Suppressor macrophage (primary cell): ENCODE results near the gene ZNF511.
A peak's percentile ranks its signal among the peaks of the same experiment; 100 is the strongest.

Experiments
- DNase-seq, 4 experiments: peaks; one replicate each; pipeline ENCODE4 v3.0.0-alpha.2; 2020 to 2022

The ZNF511 gene

DNA sequence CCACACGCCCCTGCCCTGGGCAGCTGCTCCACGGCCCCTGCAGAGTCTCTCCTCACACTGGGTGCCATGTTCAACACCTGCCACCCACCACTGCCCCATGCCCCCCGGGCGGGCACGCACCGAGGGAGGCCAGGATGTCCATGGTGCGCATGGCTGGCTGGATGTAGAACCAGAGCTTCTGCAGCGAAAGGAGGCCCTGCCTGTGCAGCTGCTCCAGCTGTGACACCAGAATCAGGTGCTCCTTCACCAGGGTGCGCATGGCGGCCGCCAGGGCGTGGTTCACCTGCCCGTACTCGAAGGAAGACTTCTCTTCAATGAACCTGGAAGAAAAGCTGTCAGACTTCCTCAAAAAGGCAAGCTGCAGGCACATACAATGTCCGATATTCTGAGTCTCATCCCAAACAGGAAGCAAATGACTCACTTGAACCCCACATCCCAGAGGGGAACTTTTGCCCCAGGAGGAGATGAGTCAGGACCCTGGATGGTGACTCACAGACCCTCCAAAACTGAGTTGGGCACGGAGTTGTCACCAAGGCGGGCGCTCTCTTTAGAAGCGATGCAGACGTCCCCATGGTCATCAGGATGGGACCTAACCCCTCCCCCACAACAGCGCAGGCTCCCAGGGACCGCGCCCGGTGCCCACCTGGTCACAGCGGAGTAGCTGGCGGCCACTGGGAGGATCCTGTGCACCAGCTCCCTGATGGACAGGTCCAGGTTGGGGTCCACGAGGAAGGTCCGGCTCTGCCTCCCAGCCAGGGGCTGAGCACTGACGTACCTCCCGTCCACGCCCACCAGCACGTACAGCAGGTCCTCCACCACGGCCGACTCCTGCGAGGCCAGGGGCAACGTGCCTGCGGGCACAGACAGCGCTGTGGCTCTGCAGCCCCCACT, 15.6 kb upstream of the ZNF511 start:
- peak; percentile 91 to 97 (median 92) for DNase-seq

DNA sequence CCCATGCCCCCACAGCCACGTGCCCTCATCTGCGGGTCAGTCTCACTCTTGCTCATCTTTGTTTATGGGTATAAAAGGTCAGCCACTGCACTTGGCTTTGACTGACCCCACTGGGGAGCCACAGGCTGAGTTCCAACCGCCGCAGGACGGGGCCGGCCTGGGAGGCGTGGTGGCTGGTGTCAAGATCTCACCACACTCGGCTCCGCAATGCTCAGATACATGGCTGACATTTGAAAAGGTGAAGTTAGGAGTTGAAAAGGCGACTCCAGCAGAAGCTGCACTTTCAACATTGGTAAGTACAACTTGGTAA, 14.9 kb upstream of the ZNF511 start:
- no peak for DNase-seq

DNA sequence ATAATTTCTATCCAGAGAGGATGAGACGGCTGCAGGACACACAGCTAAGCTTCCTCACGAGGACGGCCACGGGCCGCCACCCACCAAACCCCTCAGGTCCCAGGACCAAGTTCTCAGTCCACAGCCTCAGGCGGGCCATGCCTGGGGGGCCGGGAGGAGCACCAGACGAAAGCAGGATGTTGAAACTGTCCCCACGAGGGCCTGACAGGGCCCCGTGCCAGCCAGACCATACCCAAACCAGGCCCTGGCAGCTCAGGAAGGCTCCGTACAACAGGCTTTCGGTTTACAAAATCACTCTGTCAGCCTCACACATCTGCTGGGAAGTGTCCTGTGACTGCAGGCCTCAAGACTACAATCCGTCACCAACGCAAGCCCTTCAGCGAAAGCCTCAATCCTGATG, 14.5 kb upstream of the ZNF511 start:
- DNase-seq: peak; percentile 95 to 98 (median 96)

- peak in 1 of 4 experiments; percentile 34 for DNase-seq
These were observed 13.0 kb upstream of the ZNF511 start for GRCh38 chr10:133295426-133296320.

DNA sequence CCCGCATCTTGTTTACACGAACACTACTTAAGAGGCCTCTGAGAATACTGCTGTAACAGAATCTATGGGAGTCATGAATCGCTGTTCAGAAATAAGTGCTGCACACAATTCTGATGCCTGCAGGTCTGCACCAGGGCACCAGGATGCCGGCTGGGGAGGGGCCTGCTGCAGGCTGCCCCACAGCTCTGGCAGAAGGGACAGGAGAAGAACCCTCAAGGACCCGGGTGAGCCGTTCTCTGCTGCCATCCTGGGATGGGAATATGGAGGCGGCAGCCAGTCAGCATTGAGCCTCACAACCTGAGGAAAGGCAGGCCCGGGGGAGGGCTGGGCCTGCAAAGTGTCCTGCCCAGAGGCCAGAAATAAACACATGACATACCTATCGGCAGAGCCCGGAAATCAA, 11.2 kb upstream of the ZNF511 start:
- no peak for DNase-seq

- DNase-seq: no peak
These were observed 10.2 kb upstream of the ZNF511 start for GRCh38 chr10:133298466-133298865.

DNA sequence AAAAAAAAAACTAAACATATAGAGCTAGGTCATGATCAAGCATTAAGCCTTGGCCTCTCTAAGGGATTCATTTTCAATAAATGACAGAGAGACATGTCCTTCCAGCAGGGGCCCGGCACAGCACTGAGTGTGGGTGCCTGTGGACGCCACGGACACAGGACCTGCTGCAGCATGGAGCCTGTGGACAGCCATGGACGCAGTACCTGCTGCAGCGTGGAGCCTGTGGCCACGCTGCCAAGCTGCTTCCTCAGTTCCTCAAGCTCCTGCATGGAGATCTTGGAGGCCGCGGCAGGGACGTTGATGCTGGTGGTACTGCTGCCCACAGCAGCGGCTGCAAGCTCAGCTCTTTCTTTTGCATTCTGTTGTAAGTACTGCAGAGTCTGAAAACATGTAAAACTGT, 9.5 kb upstream of the ZNF511 start:
- DNase-seq: no peak

GRCh38 chr10:133299738-133300137, 9.0 kb upstream of the ZNF511 start:
- no peak for DNase-seq

- no peak for DNase-seq
These were observed 6.5 kb upstream of the ZNF511 start for GRCh38 chr10:133302230-133302629.

GRCh38 chr10:133303206-133303605, 5.5 kb upstream of the ZNF511 start:
- DNase-seq: no peak

- DNase-seq: no peak
These were observed 2.6 kb upstream of the ZNF511 start for GRCh38 chr10:133306097-133306476.

- no peak for DNase-seq
These were observed 1.8 kb upstream of the ZNF511 start for GRCh38 chr10:133306941-133307379.

GRCh38 chr10:133307776-133308420, 816 bp upstream of the ZNF511 start:
- peak; percentile 65 to 82 (median 71) for DNase-seq

DNA sequence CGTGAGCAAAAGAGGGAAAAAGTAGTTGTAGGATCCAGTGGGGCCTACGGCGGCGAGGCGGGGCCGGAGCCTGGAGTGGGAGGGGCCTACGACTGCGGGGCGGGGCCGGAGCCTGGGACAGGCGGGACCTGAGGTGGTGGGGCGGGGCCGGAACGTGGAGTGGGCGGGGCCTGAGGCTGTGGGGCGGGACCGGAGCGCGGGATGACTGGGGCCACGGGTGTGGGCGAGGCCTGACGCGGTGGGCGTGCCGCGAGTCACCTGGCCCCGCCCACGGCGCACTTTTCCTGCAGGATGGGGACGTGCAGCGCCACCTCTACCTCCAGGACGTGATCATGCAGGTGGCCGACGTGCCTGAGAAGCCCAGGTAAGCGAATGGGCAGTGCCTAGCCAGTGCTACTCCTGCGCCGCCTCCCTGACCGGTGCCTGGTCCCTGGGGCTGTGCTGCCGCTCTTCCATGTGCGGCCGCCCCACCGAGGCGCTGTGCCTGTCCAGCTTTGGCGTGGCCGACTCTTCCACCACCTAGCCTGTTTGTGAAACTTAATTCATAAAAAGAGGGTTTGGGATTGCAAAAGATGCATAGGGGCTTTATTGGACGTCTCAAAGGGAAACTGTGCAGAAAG, 496 bp downstream of the ZNF511 start:
- DNase-seq: peak; percentile 95 to 98 (median 97)

- DNase-seq: no peak
These were observed 1.1 kb downstream of the ZNF511 start for GRCh38 chr10:133309720-133310398.

GRCh38 chr10:133310399-133310755, 1.7 kb downstream of the ZNF511 start:
- no peak for DNase-seq

- no peak for DNase-seq
These were observed 2.1 kb downstream of the ZNF511 start for GRCh38 chr10:133310789-133311188.

DNA sequence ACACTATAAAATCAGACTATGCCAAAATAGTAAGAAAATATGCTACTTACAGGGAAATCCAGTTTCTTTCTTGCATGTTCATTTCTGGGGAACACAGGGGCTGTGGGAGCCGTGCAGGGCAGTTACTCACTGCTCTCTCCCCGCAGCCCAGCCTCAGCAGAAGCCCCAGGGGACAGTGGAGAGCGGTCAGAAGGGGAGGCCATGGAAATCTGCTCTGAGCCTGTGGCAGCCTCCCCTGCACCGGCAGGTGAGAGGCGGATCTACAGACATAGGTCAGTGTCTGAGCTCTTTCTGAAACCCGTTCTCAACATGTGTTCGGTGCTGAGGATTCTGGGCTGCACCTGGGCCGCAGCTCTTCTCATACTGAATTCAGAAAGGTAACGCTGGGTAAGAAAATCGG, 2.9 kb downstream of the ZNF511 start:
- no peak for DNase-seq

GRCh38 chr10:133312016-133312768, 3.5 kb downstream of the ZNF511 start:
- DNase-seq: no peak

DNA sequence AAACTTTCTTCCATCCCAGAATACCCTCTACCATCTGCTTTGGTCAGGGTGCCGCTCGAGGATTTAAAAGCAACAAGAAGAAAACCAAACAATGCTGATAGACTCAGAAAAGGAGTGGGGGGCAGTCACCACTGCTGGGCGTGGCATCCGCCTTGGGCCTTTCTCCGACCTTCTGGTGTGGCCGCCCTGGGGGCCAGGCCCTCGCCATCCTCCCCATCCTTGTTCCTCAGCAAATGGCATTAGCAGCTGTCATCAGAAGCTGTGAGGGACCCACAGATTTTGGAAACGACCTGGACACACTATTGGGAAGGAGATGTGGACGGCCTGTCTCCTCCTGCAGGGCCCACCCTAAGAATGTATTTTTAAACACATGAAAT, 4.0 kb downstream of the ZNF511 start:
- no peak for DNase-seq

DNA sequence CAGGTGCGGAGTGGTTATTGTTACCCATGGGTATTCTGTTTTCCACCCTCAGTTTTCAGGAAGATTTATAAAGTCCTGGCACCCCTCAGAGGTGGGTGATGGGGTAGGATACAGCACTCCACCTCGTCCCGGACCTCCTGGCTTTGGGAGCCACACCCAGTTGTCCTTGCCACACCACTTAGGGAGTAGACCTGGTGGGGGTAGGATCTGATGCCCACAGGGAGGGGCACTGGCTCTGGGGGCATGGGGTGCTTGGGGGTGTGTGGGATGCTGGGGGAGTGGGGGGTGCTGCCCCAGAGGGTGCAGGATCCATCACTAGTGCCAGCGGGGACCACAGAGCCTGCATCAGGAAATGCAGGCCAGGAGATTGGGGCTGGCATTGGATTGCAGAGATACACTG, 4.5 kb downstream of the ZNF511 start:
- DNase-seq: no peak

GRCh38 chr10:133314911-133315310, 6.2 kb downstream of the ZNF511 start:
- DNase-seq: no peak
